H1 (cell line): ENCODE results near the gene CEP135. TPM values are rescaled to one million over a fixed set of nuclear protein-coding genes. Genes with fewer than 3 reads are reported as not detected.

ENCODE experiments used
- CTCF ChIA-PET: fragments of 300-600 bp; sonication (Branson Sonifier 250); formaldehyde crosslinking; loops from one replicate; lab custom pipeline; 2021; ENCODE audit not compliant: partially characterized antibody; lab: Charles Lee
- POLR2A ChIA-PET: fragments of 300-600 bp; sonication (Branson Sonifier 250); formaldehyde crosslinking; loops from one replicate; lab custom pipeline; 2021; ENCODE audit warnings: inconsistent platforms; ENCODE audit not compliant: partially characterized antibody; lab: Charles Lee
- DNase-seq, 2 experiments: peaks; one replicate each; pipeline versions ENCODE4 v3.0.0 to v3.0.0-alpha.2; 2010 to 2022; ENCODE audit warnings: low spot score in 2 of 2, low read depth in 1 of 2, mixed read lengths in 1 of 2
- FAIRE-seq: peaks from 2 replicates; lab custom pipeline; 2011; peaks lifted over from hg19 to GRCh38; lab: Jason Lieb, UNC
- H2AFZ ChIP-seq: 2 replicates; pipeline ENCODE4 v1.8.1; 2012; ENCODE audit warnings: low read length, inconsistent platforms
- H2AK5ac ChIP-seq: 2 replicates; pipeline ENCODE4 v1.6.1; 2013; ENCODE audit warnings: low read depth, low read length
- H2BK120ac ChIP-seq: replicated peaks from 2 replicates; pipeline ENCODE3; 2013; ENCODE audit warnings: low read depth, low read length, inconsistent platforms
- H2BK12ac ChIP-seq: 2 replicates; pipeline ENCODE4 v1.6.1; 2013; ENCODE audit warnings: low read depth, low read length
- H2BK15ac ChIP-seq: 2 replicates; pipeline ENCODE4 v1.6.1; 2013; ENCODE audit warnings: low read length
- H2BK20ac ChIP-seq: 2 replicates; pipeline ENCODE4 v1.6.1; 2013; ENCODE audit warnings: low read length
- H2BK5ac ChIP-seq: 2 replicates; pipeline ENCODE4 v1.6.1; 2013; ENCODE audit warnings: low read depth, low read length
- H3K14ac ChIP-seq: 2 replicates; pipeline ENCODE4 v1.6.1; 2013; ENCODE audit warnings: inconsistent platforms; ENCODE audit not compliant: insufficient read length
- H3K18ac ChIP-seq: 2 replicates; pipeline ENCODE4 v1.6.1; 2013; ENCODE audit warnings: low read length; ENCODE audit errors: extremely low read depth
- H3K23ac ChIP-seq: 2 replicates; pipeline ENCODE4 v1.6.1; 2013; ENCODE audit warnings: inconsistent platforms; ENCODE audit not compliant: insufficient read length
- H3K23me2 ChIP-seq: 2 replicates; pipeline ENCODE4 v1.6.1; 2013; ENCODE audit warnings: low read depth, low read length
- H3K27ac ChIP-seq: 2 replicates; pipeline ENCODE4 v1.6.1; 2011; ENCODE audit warnings: low read depth, low read length, inconsistent platforms
- H3K27me3 ChIP-seq, 4 experiments: replicated peaks in 1 of 4; 1 replicate in 1 of 4; 2 replicates in 3 of 4; pipeline versions ENCODE4 v1.6.1 to v1.8.1; 2011 to 2013; ENCODE audit warnings: low read length in 3 of 4, mild to moderate bottlenecking in 3 of 4, inconsistent platforms in 2 of 4, mixed read lengths in 2 of 4, moderate library complexity in 1 of 4; ENCODE audit not compliant: control insufficient read depth in 3 of 4, insufficient read depth in 3 of 4; ENCODE audit errors: extremely low read depth in 1 of 4
- H3K36me3 ChIP-seq, 4 experiments: 2 replicates each; pipeline versions ENCODE4 v1.6.1 to v1.8.1; 2011 to 2013; ENCODE audit warnings: mild to moderate bottlenecking in 4 of 4, low read length in 3 of 4, moderate library complexity in 2 of 4, control low read depth in 1 of 4, inconsistent platforms in 1 of 4; ENCODE audit not compliant: insufficient read depth in 4 of 4, control insufficient read depth in 2 of 4
- H3K4ac ChIP-seq: replicated peaks from 2 replicates; pipeline ENCODE3; 2013; ENCODE audit warnings: low read length, low read depth, mixed read lengths, inconsistent platforms; ENCODE audit not compliant: insufficient read length
- H3K4me1 ChIP-seq, 4 experiments: replicated peaks in 1 of 4; 1 replicate in 1 of 4; 2 replicates in 3 of 4; pipeline versions ENCODE4 v1.6.1 to v1.8.1; 2011 to 2013; ENCODE audit warnings: low read length in 3 of 4, inconsistent platforms in 2 of 4, mixed read lengths in 1 of 4; ENCODE audit not compliant: insufficient read depth in 4 of 4, control insufficient read depth in 3 of 4
- H3K4me2 ChIP-seq, 2 experiments: 2 replicates each; pipeline versions ENCODE4 v1.6.1 to v1.8.1; 2011 to 2013; ENCODE audit warnings: low read depth in 2 of 2, low read length in 2 of 2, control low read depth in 1 of 2, inconsistent platforms in 1 of 2, mild to moderate bottlenecking in 1 of 2; ENCODE audit not compliant: insufficient read depth in 1 of 2
- H3K4me3 ChIP-seq, 4 experiments: fragments of 200-600, 300-600 bp in 1 of 4; sonication (generic), shearing (Covaris generic), sonication (Bioruptor Twin) in 1 of 4; 2 replicates each; pipeline versions ENCODE4 v1.5.1 to v1.8.1; 2011 to 2016; ENCODE audit warnings: low read length in 4 of 4, low read depth in 3 of 4, control low read depth in 2 of 4, inconsistent platforms in 2 of 4, mild to moderate bottlenecking in 2 of 4, mixed read lengths in 1 of 4, moderate library complexity in 1 of 4; ENCODE audit not compliant: insufficient read depth in 2 of 4; ENCODE audit errors: extremely low read depth in 1 of 4
- H3K56ac ChIP-seq: replicated peaks from 2 replicates; pipeline ENCODE3; 2013; ENCODE audit warnings: low read depth, mild to moderate bottlenecking, mixed read lengths, low read length, inconsistent platforms; ENCODE audit not compliant: insufficient read length
- H3K79me1 ChIP-seq: 2 replicates; pipeline ENCODE4 v1.6.1; 2013; ENCODE audit warnings: low read depth, low read length, control low read depth
- H3K79me2 ChIP-seq, 2 experiments: 2 replicates each; pipeline versions ENCODE4 v1.6.1 to v1.8.1; 2012 to 2013; ENCODE audit warnings: low read length in 2 of 2, mild to moderate bottlenecking in 2 of 2, inconsistent platforms in 1 of 2; ENCODE audit not compliant: insufficient read depth in 2 of 2, control insufficient read depth in 1 of 2
- H3K9ac ChIP-seq, 4 experiments: replicated peaks in 1 of 4; 1 replicate in 1 of 4; 2 replicates in 3 of 4; pipeline versions ENCODE4 v1.6.1 to v1.8.1; 2011 to 2013; ENCODE audit warnings: low read depth in 3 of 4, low read length in 3 of 4, control low read depth in 2 of 4, mild to moderate bottlenecking in 2 of 4, moderate library complexity in 2 of 4, inconsistent platforms in 1 of 4; ENCODE audit errors: extremely low read depth in 1 of 4
- H3K9me3 ChIP-seq, 2 experiments: 2 replicates each; pipeline versions ENCODE4 v1.6.1 to v1.8.1; 2012 to 2013; ENCODE audit warnings: mild to moderate bottlenecking in 2 of 2, moderate library complexity in 2 of 2, control low read depth in 1 of 2, inconsistent platforms in 1 of 2, low read depth in 1 of 2, low read length in 1 of 2, mixed read lengths in 1 of 2; ENCODE audit not compliant: insufficient read depth in 2 of 2
- H4K20me1 ChIP-seq, 2 experiments: replicated peaks in 1 of 2; 2 replicates each; pipeline versions ENCODE3 to v1.8.1; 2011 to 2013; ENCODE audit warnings: inconsistent platforms in 2 of 2, low read length in 2 of 2, mild to moderate bottlenecking in 1 of 2; ENCODE audit not compliant: insufficient read depth in 2 of 2, control insufficient read depth in 1 of 2
- H4K5ac ChIP-seq: 2 replicates; pipeline ENCODE4 v1.6.1; 2013; ENCODE audit warnings: low read length, low read depth, mixed read lengths, inconsistent platforms; ENCODE audit not compliant: insufficient read length
- H4K8ac ChIP-seq: 2 replicates; pipeline ENCODE4 v1.8.0; 2013; ENCODE audit warnings: mild to moderate bottlenecking, moderate library complexity, low read length, inconsistent platforms; ENCODE audit not compliant: insufficient read depth; ENCODE audit errors: extremely low read depth
- H4K91ac ChIP-seq: replicated peaks from 2 replicates; pipeline ENCODE3; 2013; ENCODE audit warnings: low read length, mixed read lengths, inconsistent platforms; ENCODE audit not compliant: insufficient read length
- FOSL1 ChIP-seq: IDR thresholded peaks from 2 replicates; pipeline ENCODE4 v1.6.1; 2011; ENCODE audit warnings: mild to moderate bottlenecking, low read depth, low read length, moderate library complexity; ENCODE audit not compliant: insufficient read depth
- RXRA ChIP-seq: IDR thresholded peaks from 2 replicates; pipeline ENCODE4 v1.6.1; 2011; ENCODE audit warnings: low read depth, mild to moderate bottlenecking, low read length, moderate library complexity; ENCODE audit not compliant: insufficient read depth
- ZNF274 ChIP-seq: IDR thresholded peaks from 2 replicates; pipeline ENCODE4 v1.7.0; 2012; ENCODE audit warnings: low read length, borderline replicate concordance; ENCODE audit errors: extremely low read depth
- WGBS, 2 experiments: shearing (Covaris generic) in 1 of 2; methylation state at CpG; one replicate each; pipeline versions ENCODE4 v1.1.6 to v1.1.7; 2013 to 2015; ENCODE audit warnings: low lambda C conversion rate in 2 of 2, mixed read lengths in 2 of 2, inconsistent platforms in 1 of 2, low coverage in 1 of 2, missing lambda C conversion rate in 1 of 2; ENCODE audit not compliant: insufficient replicate concordance in 2 of 2, insufficient coverage in 1 of 2, insufficient read length in 1 of 2; ENCODE audit errors: extremely low coverage in 1 of 2, missing lambda C conversion rate in 1 of 2; 5-methylcytosine and 5-hydroxymethylcytosine counted together
- polyA plus RNA-seq, 7 experiments: library from polyadenylated mRNA; depleted of rRNA in 3 of 7; stranded (reverse) in 5 of 7; unstranded in 2 of 7; fragments of >200 nt in 5 of 7; fragments of 200-250 nt in 2 of 7; gene quantifications; 1 replicate in 5 of 7; 2 replicates in 1 of 7; 4 replicates in 1 of 7; pipeline versions ENCODE4 v1.2.1 to v1.2.3, GENCODE V29; 2011 to 2013; ENCODE audit warnings: missing spikeins in 2 of 7, mixed read lengths in 2 of 7
- total RNA-seq: library from RNA; stranded (reverse); fragmentation: NEBNext Ultra II Directional; extraction: Animal tissue kit (Norgen Biotek cat#: 25700); gene quantifications from 2 replicates; pipeline ENCODE4 v1.2.1, GENCODE V29; 2021

CEP135 gene
- total and polyA plus RNA-seq, 2 of the 8 experiments (the other 6 are each of a cell fraction or from before 2014, with no cell fraction given): 2.7 to 14.5 TPM

DNA sequence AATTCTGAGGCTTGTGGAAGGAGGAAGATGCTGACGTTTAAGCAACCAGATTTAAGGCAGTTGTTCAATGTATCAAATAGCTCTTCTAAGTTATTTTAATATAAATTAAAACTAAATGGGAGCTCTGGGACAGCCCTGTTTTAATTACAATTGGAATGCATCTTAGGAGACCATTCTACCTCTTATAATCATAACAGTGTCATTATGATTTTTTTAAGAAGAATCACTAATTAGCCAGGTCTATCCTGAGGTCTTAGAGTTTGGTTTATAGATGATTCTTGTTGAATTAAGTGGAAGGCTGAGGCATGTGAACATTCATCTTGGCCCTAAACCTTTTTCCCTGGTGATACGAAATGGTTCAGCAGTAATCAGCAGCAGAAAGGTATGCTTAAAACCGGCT, 113.4 kb downstream of the CEP135 start:
- H3K4me2 ChIP-seq: no peak overlapping the region
- H3K9me3 ChIP-seq: no peaks in the 10 kb centered on the region
- peaks cover 0 to 3% of the 10 kb centered on the region in 2 experiments for H4K20me1 ChIP-seq
- no peak overlapping the region for H2BK120ac ChIP-seq
- no peak for TF ChIP-seq RXRA
- no peak for TF ChIP-seq ZNF274
- TF ChIP-seq FOSL1: no peak
- no peak overlapping the region for H4K5ac ChIP-seq
- H3K27me3 ChIP-seq: peaks cover 0 to 3% (median 0%) of the 10 kb centered on the region in 4 experiments; a peak in 1 of 7 replicates
- no peak overlapping the region for H3K23ac ChIP-seq
- no peaks in the 10 kb centered on the region for H3K36me3 ChIP-seq
- WGBS, 2 experiments: 94% methylated on average over 3 of the region's 3 CpGs; no CpG with 5 or more reads in 1 of the 2 experiments
- no peak overlapping the region for H4K8ac ChIP-seq
- no peaks in the 10 kb centered on the region; a peak in 1 of 7 replicates for H3K4me1 ChIP-seq
- H2BK15ac ChIP-seq: no peak overlapping the region
- H3K4ac ChIP-seq: no peak overlapping the region
- H2AK5ac ChIP-seq: no peak overlapping the region
- no peak overlapping the region for H2BK5ac ChIP-seq
- peaks cover 0 to 55% of the 10 kb centered on the region in 2 experiments; a peak in 2 of 4 replicates for H3K79me2 ChIP-seq
- DNase-seq (no peak), FAIRE-seq (no peak)
- H3K56ac ChIP-seq: no peak overlapping the region
- H3K79me1 ChIP-seq: no peaks in the 10 kb centered on the region; the same call in 1 of the 2 replicates
- H3K18ac ChIP-seq: no peak overlapping the region
- H3K14ac ChIP-seq: no peak overlapping the region
- ChIA-PET CTCF (interaction anchor here (1.1 to 1.2 kb wide), 2 partner anchors 13 to 239 kb away, joined by 3 read pairs; no protein-coding TSS in a partner anchor), POLR2A (interaction anchor here (1.1 kb wide), 1 partner anchor 12 kb away, joined by 3 read pairs; no protein-coding TSS in a partner anchor)
- no peak overlapping the region for H3K4me3 ChIP-seq
- H2BK12ac ChIP-seq: no peak overlapping the region
- H2AFZ ChIP-seq: no peak overlapping the region
- no peak overlapping the region for H2BK20ac ChIP-seq
- H3K23me2 ChIP-seq: no peaks in the 10 kb centered on the region
- H3K9ac ChIP-seq: no peak overlapping the region
- H4K91ac ChIP-seq: no peak overlapping the region
- no peak overlapping the region for H3K27ac ChIP-seq
